Gastroesophageal sphincter (tissue), 4 donors: ENCODE data around the gene SPTA1. TPM values are rescaled to one million over a fixed set of nuclear protein-coding genes. Genes with fewer than 3 reads are reported as not detected.

Source experiments
- ATAC-seq: fragments of 150-250 bp; one replicate; pipeline ENCODE4 v1.9.1; 2016; ENCODE audit warnings: mild to moderate bottlenecking, moderate library complexity
- H3K27ac ChIP-seq, 4 donors: fragments of 200-600 bp; sonication (generic) in 3 of 4; 1 replicate in 3 of 4; 2 replicates in 1 of 4; pipeline ENCODE4 v1.5.1; 2016 to 2019
- H3K27me3 ChIP-seq: fragments of 200-600 bp; sonication (generic); one replicate; pipeline ENCODE4 v1.5.1; 2019
- H3K36me3 ChIP-seq, 2 donors: fragments of 200-600 bp; sonication (generic); one replicate each; pipeline ENCODE4 v1.5.1; 2019; ENCODE audit warnings: control low read depth in 1 of 2
- H3K4me1 ChIP-seq, 3 donors: fragments of 200-600 bp; sonication (generic); 1 replicate in 2 of 3; 2 replicates in 1 of 3; pipeline ENCODE4 v1.5.1; 2016 to 2019; ENCODE audit warnings: control low read depth in 2 of 3
- H3K4me3 ChIP-seq, 2 donors: fragments of 200-600 bp; sonication (generic); one replicate each; pipeline ENCODE4 v1.5.1; 2019; ENCODE audit warnings: mild to moderate bottlenecking in 1 of 2, moderate library complexity in 1 of 2
- H3K9me3 ChIP-seq, 3 donors: fragments of 200-600 bp; sonication (generic); one replicate each; pipeline ENCODE4 v1.5.1; 2017 to 2019; ENCODE audit warnings: control low read depth in 2 of 3
- CTCF ChIP-seq, 4 experiments: fragments of 200-600 bp in 2 of 4; fragments of 450-650 bp in 2 of 4; sonication (generic) in 1 of 4; IDR thresholded peaks; one replicate each; pipeline ENCODE4 v1.5.1; 2017 to 2019; ENCODE audit warnings: antibody characterized with exemption in 4 of 4, mild to moderate bottlenecking in 2 of 4, moderate library complexity in 2 of 4
- EP300 ChIP-seq: sonication (generic); formaldehyde crosslinking; IDR thresholded peaks from one replicate; pipeline ENCODE4 v1.6.1; 2017; ENCODE audit warnings: antibody characterized with exemption, mild to moderate bottlenecking
- POLR2A ChIP-seq, 2 donors: fragments of 450-650 bp; IDR thresholded peaks; one replicate each; pipeline ENCODE4 v1.6.1; 2017; ENCODE audit warnings: antibody characterized with exemption in 2 of 2, mild to moderate bottlenecking in 2 of 2, moderate library complexity in 1 of 2
- POLR2AphosphoS5 ChIP-seq: sonication (generic); formaldehyde crosslinking; IDR thresholded peaks from one replicate; pipeline ENCODE4 v1.6.1; 2017; ENCODE audit warnings: antibody characterized with exemption
- WGBS, 2 donors: methylation state at CpG; one replicate each; pipeline ENCODE4 v1.1.5; 2018; ENCODE audit warnings: low coverage in 1 of 2; 5-methylcytosine and 5-hydroxymethylcytosine counted together
- total RNA-seq, 4 donors: library from RNA; depleted of rRNA; stranded (reverse); fragments of >200 nt; gene quantifications; one replicate each; pipeline ENCODE4 v1.1.0, GENCODE V29; 2016

Gene SPTA1
- under 1 TPM in 2 of 4 donors, not detected in 2; 0.05 to 0.16 TPM for total RNA-seq

- no peaks in the 10 kb centered on the region for H3K27me3 ChIP-seq
- no peak for TF ChIP-seq POLR2AphosphoS5
- TF ChIP-seq POLR2A (IDR thresholded peaks at IDR 0.05) = no peak
- TF ChIP-seq CTCF (IDR thresholded peaks at IDR 0.05) = no peak
- TF ChIP-seq EP300 = no peak
- no peak within 1 kb of the TSS for H3K27ac ChIP-seq
- 49 to 50% methylated on average over 7 of the region's 7 CpGs for WGBS, 2 donors
- no peaks in the 10 kb centered on the region for H3K4me1 ChIP-seq
- no peaks in the 10 kb centered on the region for H3K9me3 ChIP-seq
- H3K4me3 ChIP-seq = no peak within 1 kb of the TSS
- H3K36me3 ChIP-seq = no peaks in the 10 kb centered on the region
- ATAC-seq = no peak
Measured at GRCh38 chr1:158686111-158687009, at the start of gene SPTA1. Gene SPTA1, minus strand, starts transcription at chr1:158686715. Its CDS starts 198 bp downstream, at chr1:158686517.

GRCh38 chr1:158735848-158736247, 49.3 kb upstream of the SPTA1 start:
- H3K4me3 ChIP-seq = no peak overlapping the region
- H3K27me3 ChIP-seq = no peaks in the 10 kb centered on the region
- H3K36me3 ChIP-seq = no peaks in the 10 kb centered on the region
- H3K4me1 ChIP-seq = no peaks in the 10 kb centered on the region
- H3K27ac ChIP-seq = no peak overlapping the region
- ATAC-seq = no peak
- no peak for TF ChIP-seq POLR2AphosphoS5
- no peak for TF ChIP-seq CTCF (IDR thresholded peaks at IDR 0.05)
- no peak for TF ChIP-seq EP300
- no peak for TF ChIP-seq POLR2A (IDR thresholded peaks at IDR 0.05)
- H3K9me3 ChIP-seq = no peaks in the 10 kb centered on the region

- no peaks in the 10 kb centered on the region for H3K9me3 ChIP-seq
- H3K27ac ChIP-seq = no peak overlapping the region
- WGBS, 2 donors = 34 to 63% methylated on average over 2 of the region's 2 CpGs
- H3K4me1 ChIP-seq = no peaks in the 10 kb centered on the region
- H3K4me3 ChIP-seq = no peak overlapping the region
- no peak for ATAC-seq
- no peaks in the 10 kb centered on the region for H3K36me3 ChIP-seq
- TF ChIP-seq POLR2AphosphoS5 (no peak), EP300 (no peak), POLR2A (IDR thresholded peaks at IDR 0.05) (no peak), CTCF (IDR thresholded peaks at IDR 0.05) (no peak)
- H3K27me3 ChIP-seq = no peaks in the 10 kb centered on the region
Measured at GRCh38 chr1:158732524-158732923, 46.0 kb upstream of the SPTA1 start.

GRCh38 chr1:158731707-158732106, 45.2 kb upstream of the SPTA1 start:
- Histone ChIP-seq H3K4me3 (no peak overlapping the region), H3K27me3 (no peaks in the 10 kb centered on the region), H3K4me1 (no peaks in the 10 kb centered on the region), H3K36me3 (no peaks in the 10 kb centered on the region), H3K27ac (no peak overlapping the region), H3K9me3 (no peaks in the 10 kb centered on the region)
- TF ChIP-seq EP300 (no peak), POLR2AphosphoS5 (no peak), CTCF (IDR thresholded peaks at IDR 0.05) (no peak)
- WGBS, 2 donors = 80% methylated on average over 1 of the region's 4 CpGs; no CpG with 5 or more reads in 1 of the 2 donors
- ATAC-seq = no peak

- no peaks in the 10 kb centered on the region for H3K4me1 ChIP-seq
- H3K36me3 ChIP-seq = no peaks in the 10 kb centered on the region
- 64 to 65% methylated on average over 3 of the region's 4 CpGs for whole genome bisulfite sequencing, 2 donors
- H3K27me3 ChIP-seq = no peaks in the 10 kb centered on the region
- no peak for ATAC-seq
- H3K4me3 ChIP-seq = no peak overlapping the region
- H3K27ac ChIP-seq = no peak overlapping the region
- no peaks in the 10 kb centered on the region for H3K9me3 ChIP-seq
- no peak for TF ChIP-seq POLR2A (IDR thresholded peaks at IDR 0.05)
- no peak for TF ChIP-seq CTCF (IDR thresholded peaks at IDR 0.05)
- no peak for TF ChIP-seq EP300
- no peak for TF ChIP-seq POLR2AphosphoS5
Measured at GRCh38 chr1:158730453-158730852, 43.9 kb upstream of the SPTA1 start.
